Ovary (tissue), 9 donors: Measurements from ENCODE around the gene PTH2R. TPM values are rescaled to one million over a fixed set of nuclear protein-coding genes. Genes with fewer than 3 reads are reported as not detected.
"Not testable (repeated sequence)": the region's sequence is repeated elsewhere in the genome, so short reads cannot be mapped to it uniquely, and the experiment has no call there.

Source experiments
- DNase-seq, 5 donors: peaks; one replicate each; pipeline ENCODE4 v3.0.0-alpha.2; 2019 to 2020
- H3K27ac ChIP-seq, 2 donors: fragments of 200-600 bp; one replicate each; pipeline versions ENCODE4 v1.5.1 to v1.8.0; 2019 to 2022
- H3K27me3 ChIP-seq: fragments of 200-600 bp; one replicate; pipeline ENCODE4 v1.8.0; 2022
- H3K36me3 ChIP-seq: fragments of 200-600 bp; sonication (generic); one replicate; pipeline ENCODE4 v1.5.1; 2019
- H3K4me1 ChIP-seq: one replicate; pipeline ENCODE4 v1.8.1; 2013; ENCODE audit warnings: mild to moderate bottlenecking, moderate library complexity; ENCODE audit not compliant: insufficient read depth
- H3K4me3 ChIP-seq: fragments of 200-600 bp; sonication (generic); one replicate; pipeline ENCODE4 v1.5.1; 2017
- H3K9me3 ChIP-seq, 2 donors: fragments of 200-600 bp in 1 of 2; sonication (generic) in 1 of 2; one replicate each; pipeline versions ENCODE4 v1.5.1 to v1.8.1; 2013 to 2019; ENCODE audit warnings: mild to moderate bottlenecking in 1 of 2, moderate library complexity in 1 of 2
- EP300 ChIP-seq: sonication (generic); formaldehyde crosslinking; IDR thresholded peaks from one replicate; pipeline ENCODE4 v1.6.1; 2017; ENCODE audit warnings: antibody characterized with exemption
- POLR2A ChIP-seq: fragments of 450-650 bp; IDR thresholded peaks from one replicate; pipeline ENCODE4 v1.6.1; 2017; ENCODE audit warnings: antibody characterized with exemption, mild to moderate bottlenecking, moderate library complexity
- WGBS, 3 donors: extraction: QIAGEN DNeasy Blood & Tissue Kit in 1 of 3; methylation state at CpG; one replicate each; pipeline versions ENCODE4 v1.1.5 to v1.1.7; 2013 to 2017; 5-methylcytosine and 5-hydroxymethylcytosine counted together
- intact Hi-C, 4 donors: fragments of 100-400 bp; cut with DNase I; formaldehyde crosslinking; loops; one replicate each; pipeline versions ENCODE4 v1.11.0 to v1.15.1; 2022 to 2023
- polyA plus RNA-seq, 2 donors: library from polyadenylated mRNA; stranded (reverse); fragments of 200-250 nt in 1 of 2; fragments of 350-450 nt in 1 of 2; fragmentation: Illumina TruSeq in 1 of 2; extraction: RNeasy Lipid Tissue Mini Kit (QIAGEN cat#74804) in 1 of 2; gene quantifications; one replicate each; pipeline ENCODE4 v1.2.3, GENCODE V29; 2013 to 2014
- total RNA-seq, 7 donors: library from RNA; depleted of rRNA in 2 of 7; stranded (reverse); fragments of >200 nt in 2 of 7; fragmentation: NEBNext Ultra II Directional in 3 of 7; extraction: Animal tissue kit (Norgen Biotek cat#: 25700) in 3 of 7; gene quantifications; one replicate each; pipeline versions ENCODE4 v1.1.0 to v1.2.4, GENCODE V29; 2016 to 2023
- TF ChIP-seq, protein P1 (sequence below), 3 donors: fragments of 450-650 bp in 2 of 3; fragments of 200-600 bp in 1 of 3; IDR thresholded peaks; one replicate each; pipeline versions ENCODE4 v1.5.1 to v1.8.0; 2016 to 2022; ENCODE audit warnings: antibody characterized with exemption in 3 of 3, mild to moderate bottlenecking in 1 of 3
- donor health status: DM: no; HTN: no; CAD: no; lungs with moderate emphysema.
- donor health status: DM: no; HTN: no; CAD: no.
- donor health status: Bipolar disorder and iron deficiency.
- donor health status: DM: yes; HTN: yes; CAD: no.
- donor health status: DM: no; HTN: no; CAD: no.
- donor health status: DM: yes; HTN: yes; CAD: no.

Gene PTH2R
- total and polyA plus RNA-seq, 9 donors = 0.05 to 0.08 (median 0.07) TPM; not detected in 6

DNA sequence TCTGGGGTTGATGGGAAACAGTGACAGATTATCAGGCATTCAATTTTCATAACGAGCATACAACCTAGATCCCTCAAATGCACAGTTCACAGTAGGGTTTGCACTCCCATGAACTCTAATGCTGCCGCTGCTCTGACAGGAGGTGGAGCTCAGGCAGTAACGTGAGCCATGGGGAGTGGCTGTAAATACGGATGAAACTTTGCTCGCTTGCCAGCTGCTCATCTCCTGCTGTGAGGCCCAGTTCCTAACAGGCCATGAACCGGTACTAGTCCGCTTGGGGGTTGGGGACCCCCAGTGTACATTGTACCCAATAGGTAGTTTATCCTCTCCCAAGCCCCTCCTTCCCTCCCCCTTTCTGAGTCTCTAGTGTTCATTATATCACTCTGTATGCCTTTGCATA is 94.6 kb downstream of the PTH2R start:
- no peak for DNase-seq

GRCh38 chr2:208502288-208502687 is 95.7 kb downstream of the PTH2R start:
- no peak for DNase-seq
- no peaks in the 10 kb centered on the region for H3K4me1 ChIP-seq
- intact Hi-C loops = no loop called here

More for the DNA sequence above, 94.6 kb downstream of the PTH2R start:
- H3K27ac ChIP-seq = no peak overlapping the region
- TF ChIP-seq EP300 = no peak
- TF ChIP-seq POLR2A = no peak
- TF ChIP-seq, protein P1, sequence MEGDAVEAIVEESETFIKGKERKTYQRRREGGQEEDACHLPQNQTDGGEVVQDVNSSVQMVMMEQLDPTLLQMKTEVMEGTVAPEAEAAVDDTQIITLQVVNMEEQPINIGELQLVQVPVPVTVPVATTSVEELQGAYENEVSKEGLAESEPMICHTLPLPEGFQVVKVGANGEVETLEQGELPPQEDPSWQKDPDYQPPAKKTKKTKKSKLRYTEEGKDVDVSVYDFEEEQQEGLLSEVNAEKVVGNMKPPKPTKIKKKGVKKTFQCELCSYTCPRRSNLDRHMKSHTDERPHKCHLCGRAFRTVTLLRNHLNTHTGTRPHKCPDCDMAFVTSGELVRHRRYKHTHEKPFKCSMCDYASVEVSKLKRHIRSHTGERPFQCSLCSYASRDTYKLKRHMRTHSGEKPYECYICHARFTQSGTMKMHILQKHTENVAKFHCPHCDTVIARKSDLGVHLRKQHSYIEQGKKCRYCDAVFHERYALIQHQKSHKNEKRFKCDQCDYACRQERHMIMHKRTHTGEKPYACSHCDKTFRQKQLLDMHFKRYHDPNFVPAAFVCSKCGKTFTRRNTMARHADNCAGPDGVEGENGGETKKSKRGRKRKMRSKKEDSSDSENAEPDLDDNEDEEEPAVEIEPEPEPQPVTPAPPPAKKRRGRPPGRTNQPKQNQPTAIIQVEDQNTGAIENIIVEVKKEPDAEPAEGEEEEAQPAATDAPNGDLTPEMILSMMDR (IDR thresholded peaks at IDR 0.05) = no peak
- no peaks in the 10 kb centered on the region for H3K9me3 ChIP-seq
- H3K4me3 ChIP-seq = no peak overlapping the region
- intact Hi-C loops = no loop called here
- 3 to 7% (median 3%) methylated on average over 7 of the region's 7 CpGs for WGBS, 3 donors
- H3K36me3 ChIP-seq = no peaks in the 10 kb centered on the region
- H3K27me3 ChIP-seq = no peaks in the 10 kb centered on the region
- no peaks in the 10 kb centered on the region for H3K4me1 ChIP-seq

DNA sequence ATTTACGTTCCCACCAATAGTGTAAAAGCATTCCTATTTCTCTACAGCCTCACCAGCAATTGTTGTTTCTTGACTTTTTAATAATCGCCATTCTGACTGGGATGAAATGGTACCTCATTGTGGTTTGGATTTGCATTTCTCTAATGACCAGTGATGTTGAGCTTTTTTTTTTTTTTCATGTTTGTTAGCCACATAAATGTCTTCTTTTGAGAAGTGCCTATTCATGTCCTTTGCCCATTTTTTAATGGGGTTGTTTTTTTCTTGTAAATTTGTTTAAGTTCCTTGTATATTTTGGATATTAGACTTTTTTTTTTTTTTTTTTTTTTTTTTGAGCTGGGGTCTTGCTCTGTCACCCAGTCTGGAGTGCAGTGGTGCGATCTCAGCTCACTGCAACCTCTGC is 98.8 kb downstream of the PTH2R start:
- H3K36me3 ChIP-seq, H3K27ac ChIP-seq, H3K27me3 ChIP-seq, H3K9me3 ChIP-seq, DNase-seq, H3K4me1 ChIP-seq, intact Hi-C loops, H3K4me3 ChIP-seq: not testable (repeated sequence)
- 87 to 92% (median 92%) methylated on average over 3 of the region's 3 CpGs for WGBS, 3 donors

More at GRCh38 chr2:208502288-208502687, 95.7 kb downstream of the PTH2R start:
- H3K9me3 ChIP-seq = no peaks in the 10 kb centered on the region
- no peaks in the 10 kb centered on the region for H3K36me3 ChIP-seq
- no peaks in the 10 kb centered on the region for H3K27me3 ChIP-seq
- no peak overlapping the region for H3K4me3 ChIP-seq
- no peak overlapping the region for H3K27ac ChIP-seq
- TF ChIP-seq EP300 = no peak
- TF ChIP-seq, protein P1 (IDR thresholded peaks at IDR 0.05) = no peak
- TF ChIP-seq POLR2A = no peak

DNA sequence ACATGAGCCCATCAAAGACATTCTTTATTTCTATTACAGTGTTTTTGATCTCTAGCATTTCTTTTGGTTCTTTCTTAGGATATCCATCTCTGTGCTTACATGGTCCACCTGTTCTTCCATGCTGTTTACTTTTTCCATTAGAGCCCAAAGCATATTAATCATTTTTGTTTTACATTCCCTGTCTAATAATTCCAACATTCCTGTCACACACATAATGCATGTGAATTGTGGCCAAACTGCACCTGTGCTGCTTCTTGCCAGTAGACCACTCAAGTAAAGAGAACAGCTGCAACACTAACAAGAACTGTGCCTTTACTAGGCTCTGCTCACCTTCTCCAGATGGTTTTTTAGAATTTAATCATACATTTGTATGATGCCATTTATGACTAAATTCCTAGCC is 103.0 kb downstream of the PTH2R start:
- Histone ChIP-seq H3K9me3 (no peaks in the 10 kb centered on the region), H3K27ac (no peak overlapping the region), H3K36me3 (no peaks in the 10 kb centered on the region), H3K4me3 (no peak overlapping the region), H3K4me1 (no peaks in the 10 kb centered on the region), H3K27me3 (no peaks in the 10 kb centered on the region)
- TF ChIP-seq POLR2A = no peak
- intact Hi-C loops = no loop called here
- DNase-seq = no peak

GRCh38 chr2:208511016-208511415 is 104.4 kb downstream of the PTH2R start:
- Histone ChIP-seq H3K9me3 (no peaks in the 10 kb centered on the region), H3K27ac (no peak overlapping the region), H3K36me3 (no peaks in the 10 kb centered on the region), H3K4me1 (no peaks in the 10 kb centered on the region), H3K4me3 (no peak overlapping the region), H3K27me3 (no peaks in the 10 kb centered on the region)
- DNase-seq = no peak
- 73 to 79% (median 77%) methylated on average over 3 of the region's 3 CpGs for WGBS, 3 donors
- intact Hi-C loops = no loop called here
- TF ChIP-seq EP300 (no peak), POLR2A (no peak)
- TF ChIP-seq, protein P1 (IDR thresholded peaks at IDR 0.05) = no peak

- TF ChIP-seq, protein P1 (IDR thresholded peaks at IDR 0.05) = no peak
- TF ChIP-seq POLR2A (no peak), EP300 (no peak)
- no peaks in the 10 kb centered on the region for H3K27me3 ChIP-seq
- intact Hi-C loops = no loop called here
- no peaks in the 10 kb centered on the region for H3K4me1 ChIP-seq
- H3K4me3 ChIP-seq = no peak overlapping the region
- no peaks in the 10 kb centered on the region for H3K36me3 ChIP-seq
- no peaks in the 10 kb centered on the region for H3K9me3 ChIP-seq
- 74 to 79% (median 79%) methylated on average over 1 of the region's 1 CpG for WGBS, 3 donors
- no peak overlapping the region for H3K27ac ChIP-seq
- no peak for DNase-seq
These were observed 105.0 kb downstream of the PTH2R start for GRCh38 chr2:208511573-208511972.
